ENCODE measurements around the gene SMIM45.

SMIM45 gene

DNA sequence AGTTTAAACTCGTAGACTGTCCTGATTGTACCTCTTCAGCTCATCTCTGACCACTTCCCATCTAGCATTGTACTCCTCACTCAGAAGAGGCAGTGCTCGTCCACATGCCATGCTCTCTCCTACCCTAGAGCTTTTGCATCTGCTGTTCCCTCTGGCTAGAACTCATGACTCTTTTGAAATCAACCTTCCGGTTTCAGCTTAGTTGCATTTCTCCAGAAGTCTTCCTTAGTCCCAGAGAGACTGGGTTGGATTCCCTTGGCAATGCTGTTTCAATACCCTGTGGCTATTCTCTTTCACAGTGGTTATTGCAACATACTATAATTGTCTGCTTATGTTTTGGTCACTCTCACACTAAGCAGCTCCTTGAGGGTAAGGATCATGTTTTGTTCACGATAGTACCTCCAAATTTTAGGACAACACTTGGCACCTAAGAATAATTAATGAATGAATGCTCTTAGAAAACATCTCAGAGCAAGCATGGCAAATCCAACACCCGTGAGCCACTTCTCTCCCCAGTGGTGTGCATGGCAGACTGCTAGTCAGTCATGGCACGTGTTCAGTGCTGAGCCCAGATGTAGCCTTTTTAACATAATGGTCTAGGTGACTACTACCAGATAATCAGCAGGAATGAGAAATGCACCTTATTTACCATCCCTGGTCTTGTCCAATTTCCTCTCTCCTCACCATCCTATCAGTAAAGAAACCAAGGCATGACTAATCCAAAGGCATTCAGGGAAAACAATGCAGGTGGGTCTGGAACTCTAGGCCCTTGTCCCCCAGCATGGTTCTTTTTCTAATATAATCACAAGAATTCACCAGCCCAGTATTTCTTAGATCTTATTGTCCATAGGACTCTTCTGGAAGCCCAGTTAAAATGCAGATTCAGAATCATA is 31.8 kb downstream of the SMIM45 start:
- H3K4me3 ChIP-seq (ENCODE audit: low read depth, low read length), result no peak overlapping the region
- DNase-seq (ENCODE audit: low read depth), result peak; percentile 10
- TF ChIP-seq, protein P1, sequence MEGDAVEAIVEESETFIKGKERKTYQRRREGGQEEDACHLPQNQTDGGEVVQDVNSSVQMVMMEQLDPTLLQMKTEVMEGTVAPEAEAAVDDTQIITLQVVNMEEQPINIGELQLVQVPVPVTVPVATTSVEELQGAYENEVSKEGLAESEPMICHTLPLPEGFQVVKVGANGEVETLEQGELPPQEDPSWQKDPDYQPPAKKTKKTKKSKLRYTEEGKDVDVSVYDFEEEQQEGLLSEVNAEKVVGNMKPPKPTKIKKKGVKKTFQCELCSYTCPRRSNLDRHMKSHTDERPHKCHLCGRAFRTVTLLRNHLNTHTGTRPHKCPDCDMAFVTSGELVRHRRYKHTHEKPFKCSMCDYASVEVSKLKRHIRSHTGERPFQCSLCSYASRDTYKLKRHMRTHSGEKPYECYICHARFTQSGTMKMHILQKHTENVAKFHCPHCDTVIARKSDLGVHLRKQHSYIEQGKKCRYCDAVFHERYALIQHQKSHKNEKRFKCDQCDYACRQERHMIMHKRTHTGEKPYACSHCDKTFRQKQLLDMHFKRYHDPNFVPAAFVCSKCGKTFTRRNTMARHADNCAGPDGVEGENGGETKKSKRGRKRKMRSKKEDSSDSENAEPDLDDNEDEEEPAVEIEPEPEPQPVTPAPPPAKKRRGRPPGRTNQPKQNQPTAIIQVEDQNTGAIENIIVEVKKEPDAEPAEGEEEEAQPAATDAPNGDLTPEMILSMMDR (conservative IDR thresholded peaks at IDR 0.05; ENCODE audit: low read depth, low read length), result no peak

DNA sequence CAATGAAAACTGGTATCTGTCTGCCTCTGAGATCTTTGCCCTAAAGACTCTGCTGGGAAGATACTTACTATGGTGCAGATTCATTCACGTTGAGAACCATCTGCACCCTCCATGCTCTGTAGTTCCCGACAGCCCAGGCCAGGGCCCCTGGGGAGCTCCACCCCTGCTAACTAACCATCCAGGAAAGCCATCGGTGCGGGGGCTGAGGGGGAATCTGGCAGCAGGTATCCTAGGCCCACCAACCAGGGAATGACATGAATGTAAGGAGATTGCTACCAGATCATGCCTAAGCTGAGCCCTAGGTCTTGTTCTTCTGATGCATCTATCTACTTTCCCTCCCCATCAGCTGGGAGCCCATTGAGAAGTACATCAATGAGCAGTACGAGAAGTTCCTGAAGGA is 35.3 kb downstream of the SMIM45 start:
- H3K4me3 ChIP-seq (ENCODE audit: low read depth, low read length), result no peak overlapping the region
- TF ChIP-seq, protein P1 (conservative IDR thresholded peaks at IDR 0.05; ENCODE audit: low read depth, low read length), result no peak
- no peak for DNase-seq (ENCODE audit: low read depth)

DNA sequence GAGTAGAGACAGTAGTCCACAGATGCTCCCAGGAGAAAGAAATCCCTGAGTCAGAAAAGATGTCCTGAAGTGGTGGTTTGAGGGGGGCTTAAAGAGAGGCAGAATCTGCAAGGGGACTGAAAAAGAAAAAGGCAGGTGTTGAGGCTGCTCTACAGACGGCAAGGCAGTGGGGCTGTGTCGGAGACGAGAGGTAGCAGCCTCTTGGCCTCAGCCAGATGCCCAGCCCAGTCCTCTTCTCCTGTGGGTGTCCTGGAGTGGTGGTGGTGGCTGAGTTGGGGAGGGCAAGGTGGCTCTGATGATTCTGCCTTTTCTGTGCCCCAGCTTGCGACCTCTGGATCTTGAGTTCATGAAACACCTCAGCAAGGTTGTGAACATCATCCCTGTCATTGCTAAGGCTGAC is 37.3 kb downstream of the SMIM45 start:
- TF ChIP-seq, protein P1 (conservative IDR thresholded peaks at IDR 0.05; ENCODE audit: low read depth, low read length), result no peak
- no peak overlapping the region for H3K4me3 ChIP-seq (ENCODE audit: low read depth, low read length)
- no peak for DNase-seq (ENCODE audit: low read depth)

DNA sequence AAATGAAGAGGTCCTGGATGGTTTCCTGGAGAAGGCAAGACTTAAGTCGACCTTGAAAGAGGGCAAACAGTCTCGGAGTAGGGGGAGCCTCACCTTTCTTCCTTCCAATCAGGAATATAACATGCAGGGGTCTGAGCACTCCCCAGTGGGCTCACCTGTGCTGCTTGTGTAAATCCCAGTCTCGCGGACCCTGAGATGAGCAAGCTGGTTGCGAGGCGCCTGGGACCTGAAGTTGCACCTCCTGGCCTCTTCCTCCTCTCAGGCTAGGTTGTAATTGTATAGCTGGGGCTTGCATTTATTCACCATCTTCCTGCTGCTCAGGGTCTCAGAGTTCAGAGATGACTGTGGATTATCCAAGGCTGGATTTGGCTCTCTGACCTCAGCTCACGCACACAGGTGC is 39.2 kb downstream of the SMIM45 start:
- DNase-seq (ENCODE audit: low read depth), result no peak
- TF ChIP-seq, protein P1 (conservative IDR thresholded peaks at IDR 0.05; ENCODE audit: low read depth, low read length), result no peak
- H3K4me3 ChIP-seq (ENCODE audit: low read depth, low read length), result no peak overlapping the region

DNA sequence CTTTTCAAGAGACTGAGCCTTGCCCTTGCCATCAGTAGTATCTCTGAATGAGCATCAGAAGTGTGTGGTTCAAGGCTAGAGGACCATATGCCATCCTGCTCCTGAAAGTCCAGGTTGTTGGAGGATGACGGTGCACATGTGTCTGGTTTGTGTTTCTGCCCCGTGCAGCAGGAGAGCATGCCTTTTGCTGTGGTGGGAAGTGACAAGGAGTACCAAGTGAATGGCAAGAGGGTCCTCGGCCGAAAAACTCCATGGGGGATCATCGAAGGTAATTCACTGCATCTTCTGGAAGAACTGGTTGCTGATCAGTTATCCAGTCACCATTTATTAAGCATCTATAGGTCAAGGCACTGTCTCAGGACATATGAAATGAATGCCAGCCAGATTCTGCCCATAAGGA is 40.5 kb downstream of the SMIM45 start:
- H3K4me3 ChIP-seq (ENCODE audit: low read depth, low read length), result no peak overlapping the region
- DNase-seq (ENCODE audit: low read depth), result no peak
- TF ChIP-seq, protein P1 (conservative IDR thresholded peaks at IDR 0.05; ENCODE audit: low read depth, low read length), result no peak

DNA sequence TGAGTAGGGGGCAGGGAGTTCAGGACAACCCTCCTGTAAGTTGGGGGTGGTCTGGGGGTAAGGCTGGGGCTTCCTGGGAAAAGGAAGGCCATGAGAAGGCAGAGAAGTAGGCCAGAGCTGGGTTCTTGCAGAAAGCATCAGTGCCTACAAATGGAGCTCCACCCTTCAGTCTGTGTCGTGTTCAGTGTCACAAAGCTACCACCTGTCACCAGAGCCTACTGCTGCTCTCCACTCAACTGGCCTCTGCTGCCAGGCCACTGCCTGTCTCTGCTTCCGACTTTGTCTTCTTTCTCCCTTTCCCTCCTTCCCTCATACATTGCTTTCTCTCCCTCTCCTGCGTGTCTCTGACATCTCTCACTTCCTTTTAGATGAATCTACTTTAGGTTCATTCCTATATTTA is 43.3 kb downstream of the SMIM45 start:
- TF ChIP-seq, protein P1 (conservative IDR thresholded peaks at IDR 0.05; ENCODE audit: low read depth, low read length), result no peak
- DNase-seq (ENCODE audit: low read depth), result no peak
- H3K4me3 ChIP-seq (ENCODE audit: low read depth, low read length), result no peak overlapping the region

DNA sequence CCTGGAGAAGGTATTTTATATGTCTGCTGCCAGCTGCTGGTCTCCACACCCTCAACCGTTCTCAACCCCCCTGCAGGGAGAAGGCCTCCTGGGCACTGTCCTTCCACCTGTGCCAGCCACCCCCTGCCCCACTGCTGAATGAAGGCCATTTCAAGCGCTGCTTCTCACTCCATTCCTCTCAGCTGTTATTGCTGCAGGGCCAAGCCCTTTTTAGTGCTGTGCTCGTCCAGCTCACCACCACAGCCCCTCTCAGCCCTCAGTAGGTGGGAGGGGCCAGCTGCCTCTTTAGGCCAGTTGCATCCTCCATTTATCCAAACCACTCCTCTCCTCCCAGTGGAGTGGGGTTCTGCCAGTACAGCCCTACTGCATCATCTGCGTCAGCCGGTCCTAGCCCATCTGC is 44.9 kb downstream of the SMIM45 start:
- no peak overlapping the region for H3K4me3 ChIP-seq (ENCODE audit: low read depth, low read length)
- DNase-seq (ENCODE audit: low read depth), result no peak
- TF ChIP-seq, protein P1 (conservative IDR thresholded peaks at IDR 0.05; ENCODE audit: low read depth, low read length), result no peak

Measured in choroid plexus epithelial cell (primary cell).